Stimulated activated memory B cell treated with anti-CD40 and anti-IgM and Interleukin-4, amounts not matched to agents 10 μg/mL and 1 μg/mL and 100 μg/mL, for 72 hours (primary cell): Measurements from ENCODE around the gene CSMD2.

Experiments used
- ATAC-seq: fragments of 150-1000 bp; cut with Tn5 transposase; 2 replicates; pipeline ENCODE4 v1.10.0; 2021
- H3K27ac Mint-ChIP-seq: one replicate; pipeline ENCODE4 v1.8.0; 2022; ENCODE audit warnings: mild to moderate bottlenecking, mixed read lengths
- H3K27me3 Mint-ChIP-seq: one replicate; pipeline ENCODE4 v1.8.0; 2022; ENCODE audit warnings: mixed read lengths
- H3K36me3 Mint-ChIP-seq: one replicate; pipeline ENCODE4 v1.8.0; 2022; ENCODE audit warnings: mixed read lengths
- H3K4me1 Mint-ChIP-seq: one replicate; pipeline ENCODE4 v1.8.0; 2022; ENCODE audit warnings: mixed read lengths
- H3K4me3 Mint-ChIP-seq: one replicate; pipeline ENCODE4 v1.8.0; 2022; ENCODE audit warnings: mild to moderate bottlenecking, moderate library complexity, mixed read lengths
- H3K9me3 Mint-ChIP-seq: one replicate; pipeline ENCODE4 v1.8.0; 2022; ENCODE audit warnings: mixed read lengths

CSMD2 gene

DNA sequence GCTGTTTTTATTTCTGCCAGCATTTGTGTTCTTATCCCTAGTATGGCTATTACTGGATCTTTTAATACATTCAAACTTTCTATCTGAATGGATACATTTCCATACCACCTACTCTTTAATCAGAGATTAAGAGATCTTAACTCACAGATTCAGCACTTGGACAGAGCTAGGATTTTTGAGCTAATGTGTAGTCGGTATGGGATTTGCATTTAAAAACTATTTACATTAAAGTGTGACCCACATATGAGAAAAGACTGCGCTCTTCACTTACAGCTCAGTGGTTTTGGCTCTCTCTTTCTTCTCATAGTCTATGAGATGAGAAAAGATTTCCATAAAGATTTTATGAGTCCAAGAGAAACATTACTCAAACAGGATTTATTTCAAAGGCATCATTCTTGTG lies 284.7 kb downstream of the CSMD2 start:
- Mint-ChIP-seq H3K4me1 (no peaks in the 10 kb centered on the region), H3K36me3 (no peaks in the 10 kb centered on the region), H3K27ac (no peak overlapping the region), H3K4me3 (no peak overlapping the region), H3K27me3 (peaks cover 19% of the 10 kb centered on the region), H3K9me3 (no peaks in the 10 kb centered on the region)
- ATAC-seq: no peak

DNA sequence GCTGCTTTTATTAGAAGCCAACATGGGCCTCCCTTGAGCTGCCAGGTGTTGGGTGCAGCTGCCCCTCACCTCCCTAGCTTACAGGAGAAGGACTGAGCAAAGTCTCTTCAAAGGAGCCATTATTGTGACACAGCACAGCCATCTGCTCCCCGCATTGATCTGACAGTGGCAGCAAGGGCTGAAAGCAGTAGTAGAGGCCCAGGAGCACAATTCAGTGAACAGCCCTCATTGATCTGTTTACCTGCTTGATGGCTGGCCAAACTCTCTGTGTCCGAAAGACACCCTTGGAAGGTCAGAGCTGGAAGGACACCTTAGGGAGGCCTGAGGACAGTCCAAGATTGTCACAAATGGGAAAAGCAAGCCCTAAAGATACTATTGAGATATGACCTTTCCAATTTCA lies 286.6 kb downstream of the CSMD2 start:
- no peak for ATAC-seq
- Mint-ChIP-seq H3K9me3 (peaks cover 2% of the 10 kb centered on the region), H3K27ac (no peak overlapping the region), H3K4me3 (no peak overlapping the region), H3K27me3 (peaks cover 9% of the 10 kb centered on the region), H3K4me1 (no peaks in the 10 kb centered on the region), H3K36me3 (no peaks in the 10 kb centered on the region)

DNA sequence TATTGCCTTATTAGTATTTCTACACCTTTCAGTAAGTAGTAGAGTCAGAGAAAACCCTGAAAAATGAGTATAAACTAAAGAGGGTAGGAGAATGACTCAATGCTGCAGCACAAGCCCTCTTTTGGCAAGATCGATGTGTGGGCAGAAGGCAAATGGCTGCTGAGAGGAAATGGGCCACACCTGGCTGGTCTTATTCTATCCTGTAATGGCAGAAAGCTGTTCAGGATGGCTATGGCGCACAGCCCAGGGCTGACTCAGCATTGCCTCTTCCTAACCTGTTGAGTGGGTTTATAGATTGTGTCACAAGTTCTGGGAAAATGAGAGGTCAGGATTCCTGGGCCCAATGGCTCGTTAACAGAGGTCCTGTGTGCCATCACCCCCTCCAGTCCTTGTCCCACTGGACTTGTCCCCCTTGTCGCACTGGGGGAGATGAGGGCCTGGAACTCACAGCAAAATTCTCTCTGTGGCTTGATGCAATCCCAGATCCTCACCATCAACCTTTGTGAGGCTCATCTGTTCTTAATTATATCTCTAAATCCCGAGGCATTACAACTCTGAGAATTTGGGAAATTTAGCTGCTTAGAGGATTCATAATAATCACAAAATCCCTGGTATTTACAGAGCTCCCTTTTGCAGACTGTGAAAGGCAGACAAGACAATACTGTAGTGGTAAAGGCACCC lies 287.9 kb downstream of the CSMD2 start:
- Mint-ChIP-seq H3K36me3 (no peaks in the 10 kb centered on the region), H3K9me3 (peaks cover 2% of the 10 kb centered on the region), H3K27ac (no peak overlapping the region), H3K27me3 (peaks cover 9% of the 10 kb centered on the region), H3K4me1 (no peaks in the 10 kb centered on the region), H3K4me3 (no peak overlapping the region)
- no peak for ATAC-seq

DNA sequence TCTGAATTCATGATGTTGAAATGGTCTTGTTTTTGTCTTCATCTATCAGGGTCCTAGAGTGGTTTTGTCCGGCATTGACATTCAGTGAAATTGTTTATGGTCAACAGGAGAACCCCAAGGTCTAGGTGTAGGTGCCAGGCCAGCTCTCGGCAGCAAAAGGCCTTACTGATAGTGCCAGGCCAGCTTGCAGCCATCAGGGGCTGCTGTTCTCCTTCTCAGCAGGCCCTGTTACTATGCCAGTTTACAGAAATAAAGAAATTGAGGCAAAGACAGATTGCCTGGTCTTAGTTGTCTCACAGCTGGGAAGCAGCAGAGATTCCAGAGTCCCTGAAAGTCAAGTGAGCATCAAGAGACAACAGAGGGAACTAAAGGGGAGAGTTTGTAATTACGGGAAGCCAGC lies 289.2 kb downstream of the CSMD2 start:
- H3K27me3 Mint-ChIP-seq: peaks cover 9% of the 10 kb centered on the region
- H3K9me3 Mint-ChIP-seq: peaks cover 2% of the 10 kb centered on the region
- no peaks in the 10 kb centered on the region for H3K4me1 Mint-ChIP-seq
- no peak overlapping the region for H3K4me3 Mint-ChIP-seq
- H3K36me3 Mint-ChIP-seq: no peaks in the 10 kb centered on the region
- no peak for ATAC-seq
- H3K27ac Mint-ChIP-seq: no peak overlapping the region

DNA sequence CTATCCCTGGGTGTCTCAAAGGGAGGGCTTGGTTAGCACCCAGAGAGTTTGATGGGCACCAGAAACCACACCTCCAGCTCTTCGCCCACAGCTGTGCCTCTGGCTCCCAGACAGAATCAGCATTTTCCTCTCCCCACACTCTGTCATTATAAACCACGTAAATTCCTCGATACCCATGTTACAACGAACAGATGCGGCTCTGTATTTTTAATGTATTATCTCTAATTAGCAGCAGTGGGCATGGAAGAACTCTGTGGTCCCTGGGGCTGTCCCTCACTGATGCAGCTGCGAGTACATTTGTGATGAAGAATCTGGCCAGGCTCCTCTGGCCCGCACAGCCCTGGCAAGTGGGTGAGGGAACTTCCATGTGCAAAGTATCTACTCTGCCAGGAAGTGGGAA lies 290.4 kb downstream of the CSMD2 start:
- Mint-ChIP-seq H3K27ac (no peak overlapping the region), H3K9me3 (peaks cover 2% of the 10 kb centered on the region), H3K27me3 (peaks cover 9% of the 10 kb centered on the region), H3K4me1 (no peaks in the 10 kb centered on the region), H3K36me3 (no peaks in the 10 kb centered on the region), H3K4me3 (no peak overlapping the region)
- ATAC-seq: no peak

DNA sequence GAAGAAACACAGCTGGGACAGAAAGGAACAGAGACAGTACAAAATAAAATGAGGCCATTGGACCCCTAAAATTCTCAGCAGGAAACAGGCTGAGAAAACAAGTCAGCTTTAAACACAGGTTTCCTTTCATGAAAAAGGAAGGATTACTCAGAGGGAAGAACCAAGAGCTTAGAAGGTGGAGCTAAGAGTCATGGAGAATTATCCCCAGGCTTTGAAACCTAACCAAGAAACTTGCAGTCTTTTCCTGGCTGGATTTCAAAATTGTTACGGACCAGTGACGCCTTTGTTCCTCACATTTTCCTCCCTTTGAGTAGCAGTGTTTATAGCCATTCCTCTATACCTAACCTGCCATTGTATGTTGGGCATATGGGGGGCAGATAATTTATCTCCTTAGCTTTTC lies 292.3 kb downstream of the CSMD2 start:
- no peak overlapping the region for H3K27ac Mint-ChIP-seq
- H3K9me3 Mint-ChIP-seq: peaks cover 2% of the 10 kb centered on the region
- no peaks in the 10 kb centered on the region for H3K4me1 Mint-ChIP-seq
- no peaks in the 10 kb centered on the region for H3K36me3 Mint-ChIP-seq
- no peak for ATAC-seq
- no peak overlapping the region for H3K4me3 Mint-ChIP-seq
- H3K27me3 Mint-ChIP-seq: peaks cover 9% of the 10 kb centered on the region

DNA sequence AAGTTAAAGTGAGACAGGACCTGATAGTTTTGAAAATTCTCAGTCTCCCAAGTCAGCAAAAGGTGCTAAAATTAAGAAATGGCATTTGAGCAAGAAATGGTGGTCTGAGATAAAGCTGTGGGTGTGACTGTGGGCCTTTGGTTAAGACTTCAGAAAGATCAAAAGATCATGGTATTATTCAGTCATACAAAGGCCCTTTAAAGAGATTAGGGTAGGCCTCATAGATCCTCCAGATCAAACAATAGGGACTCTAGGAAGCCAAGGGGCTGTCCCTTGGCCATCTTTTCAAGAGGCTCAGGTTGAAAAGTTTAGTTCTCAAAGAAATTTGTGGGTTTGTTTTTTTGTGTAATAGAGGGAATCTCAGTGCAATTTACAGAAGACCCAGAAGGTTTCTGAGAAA lies 292.8 kb downstream of the CSMD2 start:
- no peaks in the 10 kb centered on the region for H3K4me1 Mint-ChIP-seq
- ATAC-seq: no peak
- H3K36me3 Mint-ChIP-seq: no peaks in the 10 kb centered on the region
- H3K4me3 Mint-ChIP-seq: no peak overlapping the region
- H3K9me3 Mint-ChIP-seq: peaks cover 2% of the 10 kb centered on the region
- H3K27me3 Mint-ChIP-seq: peaks cover 9% of the 10 kb centered on the region
- no peak overlapping the region for H3K27ac Mint-ChIP-seq

DNA sequence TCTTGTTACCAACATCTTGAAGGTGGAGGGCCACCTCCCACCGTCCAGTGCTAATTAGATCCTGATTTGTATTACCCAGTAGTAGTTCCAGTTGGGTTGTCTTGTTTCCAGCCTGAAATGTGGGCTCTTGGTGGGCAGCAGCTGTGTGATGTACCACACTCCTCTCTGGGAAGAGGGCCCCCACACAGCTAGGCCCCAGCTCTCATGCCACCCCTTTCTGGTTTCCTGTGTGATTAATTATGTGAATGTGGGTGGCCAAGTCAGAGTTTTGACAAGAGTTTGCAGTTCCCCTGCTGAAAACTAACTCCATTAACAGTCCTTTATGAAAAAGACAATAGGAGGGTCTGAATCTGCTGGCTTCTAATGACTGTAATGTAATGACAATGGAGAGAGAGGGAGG lies 297.3 kb downstream of the CSMD2 start:
- Mint-ChIP-seq H3K4me3 (no peak overlapping the region), H3K9me3 (peaks cover 2% of the 10 kb centered on the region), H3K36me3 (no peaks in the 10 kb centered on the region), H3K4me1 (no peaks in the 10 kb centered on the region), H3K27ac (no peak overlapping the region), H3K27me3 (peaks cover 20% of the 10 kb centered on the region)
- no peak for ATAC-seq

DNA sequence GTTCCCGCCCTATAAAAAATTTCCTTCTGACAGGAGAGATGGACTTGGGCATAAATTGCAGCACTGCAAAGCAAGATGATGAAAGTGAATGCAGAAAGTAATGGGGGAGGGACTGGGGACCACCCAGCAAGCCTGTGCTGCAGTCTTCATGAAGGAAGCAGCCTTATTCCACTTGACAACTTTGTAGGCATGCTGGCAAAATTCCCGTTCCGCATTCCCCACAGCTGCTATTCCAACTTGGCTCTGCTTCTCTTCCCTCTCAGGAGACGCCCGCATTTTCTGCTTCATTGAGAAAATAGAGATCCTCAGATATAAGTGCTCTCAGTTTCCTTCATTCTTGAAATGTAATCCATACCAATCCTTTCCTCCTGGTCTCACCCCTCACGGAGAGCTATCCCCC lies 298.7 kb downstream of the CSMD2 start:
- Mint-ChIP-seq H3K36me3 (no peaks in the 10 kb centered on the region), H3K27me3 (peaks cover 20% of the 10 kb centered on the region), H3K4me1 (no peaks in the 10 kb centered on the region), H3K27ac (no peak overlapping the region), H3K4me3 (no peak overlapping the region), H3K9me3 (peaks cover 2% of the 10 kb centered on the region)
- no peak for ATAC-seq

DNA sequence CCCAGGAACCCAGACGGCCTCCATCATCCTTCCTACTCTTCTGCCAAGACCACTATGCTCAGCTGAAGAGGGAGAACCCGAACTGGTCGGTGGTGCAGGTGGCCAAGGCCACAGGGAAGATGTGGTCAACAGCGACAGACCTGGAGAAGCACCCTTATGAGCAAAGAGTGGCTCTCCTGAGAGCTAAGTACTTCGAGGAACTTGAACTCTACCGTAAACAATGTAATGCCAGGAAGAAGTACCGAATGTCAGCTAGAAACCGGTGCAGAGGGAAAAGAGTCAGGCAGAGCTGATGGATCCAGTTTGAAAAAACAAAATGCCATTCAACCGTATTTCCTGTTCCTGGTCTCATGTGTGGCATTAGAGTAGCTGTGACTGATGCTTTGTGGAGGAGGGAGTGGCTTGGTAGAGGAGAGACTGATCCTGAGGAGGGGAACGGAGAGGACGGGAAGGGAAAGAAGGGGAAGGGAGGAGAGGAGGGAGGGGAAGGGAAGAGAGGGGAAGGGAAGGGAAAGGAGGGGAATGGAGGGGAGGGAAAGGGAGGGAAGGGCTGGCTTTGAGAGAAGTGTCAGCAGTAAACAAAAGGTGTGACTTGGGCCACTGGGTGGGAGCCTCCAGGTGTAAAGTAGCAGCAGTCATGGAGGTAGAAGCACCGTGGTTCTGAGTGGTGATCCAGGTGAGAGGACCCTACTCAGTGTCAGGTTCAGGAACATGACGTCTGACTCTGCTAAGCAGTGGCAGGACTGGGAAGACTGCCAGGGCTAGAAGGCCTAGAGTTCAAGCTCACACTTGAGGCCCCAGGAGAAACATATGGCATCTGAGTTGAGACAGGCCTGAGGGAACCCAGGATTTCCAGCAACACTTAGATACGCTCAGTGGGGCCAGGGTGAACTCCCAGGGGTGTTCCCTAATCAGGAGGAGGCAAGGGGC lies 300.3 kb downstream of the CSMD2 start:
- H3K36me3 Mint-ChIP-seq: no peaks in the 10 kb centered on the region
- ATAC-seq: no peak
- H3K4me3 Mint-ChIP-seq: no peak overlapping the region
- H3K27ac Mint-ChIP-seq: no peak overlapping the region
- peaks cover 2% of the 10 kb centered on the region for H3K9me3 Mint-ChIP-seq
- H3K27me3 Mint-ChIP-seq: peaks cover 20% of the 10 kb centered on the region
- H3K4me1 Mint-ChIP-seq: no peaks in the 10 kb centered on the region

DNA sequence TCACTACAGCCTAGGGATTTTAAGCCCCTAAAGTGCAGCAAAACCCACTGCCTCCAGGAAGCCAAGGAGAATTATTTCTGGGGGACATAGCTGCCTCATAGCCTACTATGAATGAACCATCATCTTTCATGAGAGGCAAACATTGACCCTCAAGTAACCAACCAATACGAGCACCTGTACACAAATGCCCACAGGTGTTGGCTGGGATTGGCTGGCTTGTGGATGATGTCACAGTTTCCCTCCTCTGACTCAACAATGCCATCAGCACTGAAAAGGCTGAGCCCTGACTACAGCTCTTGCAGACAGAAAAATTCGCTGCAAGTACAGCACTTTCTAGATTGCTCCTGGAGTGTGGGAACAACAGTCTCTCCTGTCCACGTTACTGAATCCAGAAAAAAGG lies 301.3 kb downstream of the CSMD2 start, which contains the start of gene HMGB4:
Gene HMGB4, plus strand, starts transcription at position 301 of the 400 bp plus-strand sequence. CDS start 113 bp downstream, outside the sequence.
- H3K27me3 Mint-ChIP-seq: peaks cover 20% of the 10 kb centered on the region
- H3K4me3 Mint-ChIP-seq: no peak within 1 kb of the TSS
- H3K9me3 Mint-ChIP-seq: peaks cover 2% of the 10 kb centered on the region

DNA sequence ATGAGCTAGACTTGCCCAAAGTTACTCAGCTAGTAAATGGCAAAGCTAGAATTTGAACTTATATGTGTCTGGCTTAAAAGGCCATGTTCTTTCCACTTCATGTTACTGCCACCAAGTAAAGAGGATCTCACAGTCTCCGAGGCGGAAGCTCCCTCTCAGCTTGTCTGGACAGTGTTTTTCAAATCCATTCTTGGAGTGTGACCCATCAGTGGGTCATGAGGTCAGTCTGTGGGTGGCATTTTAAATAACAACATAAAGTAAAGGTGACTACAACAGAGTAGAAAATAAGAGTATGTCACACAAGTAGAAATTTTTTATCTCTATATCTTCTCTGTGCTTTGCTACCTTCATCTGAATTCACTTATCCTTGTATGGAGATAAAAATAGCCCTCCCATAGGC lies 304.4 kb downstream of the CSMD2 start:
- Mint-ChIP-seq H3K9me3 (peaks cover 2% of the 10 kb centered on the region), H3K4me1 (no peaks in the 10 kb centered on the region), H3K36me3 (no peaks in the 10 kb centered on the region), H3K27ac (no peak overlapping the region), H3K27me3 (peaks cover 28% of the 10 kb centered on the region), H3K4me3 (no peak overlapping the region)
- ATAC-seq: no peak

More for the DNA sequence above, 301.3 kb downstream of the CSMD2 start, which contains the start of gene HMGB4:
- no peak for ATAC-seq
- H3K27ac Mint-ChIP-seq: no peak within 1 kb of the TSS
- no peaks in the 10 kb centered on the region for H3K36me3 Mint-ChIP-seq
- H3K4me1 Mint-ChIP-seq: no peaks in the 10 kb centered on the region

DNA sequence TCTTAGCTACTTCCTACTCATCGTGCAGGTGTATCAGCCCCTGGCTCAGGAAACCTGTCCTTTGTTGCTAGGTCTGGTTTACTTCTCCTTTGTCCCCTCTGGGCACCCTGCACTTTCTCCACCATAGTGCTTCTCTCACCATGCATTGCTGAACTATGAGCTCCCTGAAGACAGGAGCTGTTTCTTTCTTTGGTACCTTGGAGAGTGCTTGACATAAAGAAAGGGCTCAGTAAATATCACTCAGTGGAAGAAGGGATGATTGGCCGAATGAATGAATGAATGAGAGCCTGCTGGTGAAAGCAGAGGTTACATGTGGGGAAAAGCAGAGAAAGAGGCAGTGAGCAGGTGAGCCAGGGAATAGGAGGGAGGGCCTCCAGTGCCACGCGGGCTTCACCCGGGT lies 310.9 kb downstream of the CSMD2 start:
- ATAC-seq: no peak
- H3K27me3 Mint-ChIP-seq: peaks cover 8% of the 10 kb centered on the region
- no peaks in the 10 kb centered on the region for H3K36me3 Mint-ChIP-seq
- no peaks in the 10 kb centered on the region for H3K9me3 Mint-ChIP-seq
- no peaks in the 10 kb centered on the region for H3K4me1 Mint-ChIP-seq
- no peak overlapping the region for H3K4me3 Mint-ChIP-seq
- no peak overlapping the region for H3K27ac Mint-ChIP-seq

DNA sequence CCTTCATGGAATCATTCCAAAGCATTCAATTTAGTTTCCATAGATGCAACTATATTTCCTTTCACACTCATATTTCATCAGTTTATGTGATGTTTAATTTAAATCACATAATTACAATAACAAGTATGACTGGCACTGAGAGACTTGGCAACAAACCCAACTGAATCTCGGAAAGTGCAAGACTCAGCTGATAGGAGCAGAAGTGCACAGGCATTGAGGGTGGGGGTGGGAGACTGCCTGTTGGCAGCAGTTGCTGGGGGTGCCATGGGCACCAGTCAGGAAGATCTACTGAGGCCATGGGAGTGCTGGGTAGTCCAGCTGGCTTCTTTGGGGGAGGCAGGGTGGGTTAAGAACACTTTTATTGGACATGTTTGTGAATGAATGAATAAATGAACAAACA lies 311.6 kb downstream of the CSMD2 start:
- Mint-ChIP-seq H3K9me3 (no peaks in the 10 kb centered on the region), H3K27me3 (peaks cover 5% of the 10 kb centered on the region), H3K4me1 (no peaks in the 10 kb centered on the region)

DNA sequence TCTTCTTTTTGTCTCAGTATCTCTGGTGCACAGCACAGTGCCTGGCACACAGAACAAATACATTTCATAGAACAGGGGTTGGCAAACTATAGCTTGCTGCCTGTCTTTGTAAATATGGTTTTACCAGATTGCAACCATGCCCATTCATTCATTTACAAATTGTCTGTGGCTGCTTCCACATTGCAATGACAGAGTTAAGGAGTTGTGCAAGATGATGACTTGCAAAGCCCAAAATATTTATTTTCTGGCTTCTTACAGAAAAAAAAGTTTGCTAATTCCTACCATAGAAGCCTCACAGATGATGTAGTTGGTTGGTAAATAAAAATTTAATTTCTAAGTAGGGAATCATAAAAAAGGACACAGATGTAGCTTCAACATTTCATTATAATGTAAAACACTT lies 312.3 kb downstream of the CSMD2 start:
- Mint-ChIP-seq H3K36me3 (no peaks in the 10 kb centered on the region), H3K4me1 (no peaks in the 10 kb centered on the region), H3K4me3 (no peak overlapping the region), H3K27me3 (no peaks in the 10 kb centered on the region), H3K27ac (no peak overlapping the region), H3K9me3 (no peaks in the 10 kb centered on the region)
- ATAC-seq: no peak

More for the DNA sequence above, 311.6 kb downstream of the CSMD2 start:
- Mint-ChIP-seq H3K4me3 (no peak overlapping the region), H3K27ac (no peak overlapping the region), H3K36me3 (no peaks in the 10 kb centered on the region)
- no peak for ATAC-seq

DNA sequence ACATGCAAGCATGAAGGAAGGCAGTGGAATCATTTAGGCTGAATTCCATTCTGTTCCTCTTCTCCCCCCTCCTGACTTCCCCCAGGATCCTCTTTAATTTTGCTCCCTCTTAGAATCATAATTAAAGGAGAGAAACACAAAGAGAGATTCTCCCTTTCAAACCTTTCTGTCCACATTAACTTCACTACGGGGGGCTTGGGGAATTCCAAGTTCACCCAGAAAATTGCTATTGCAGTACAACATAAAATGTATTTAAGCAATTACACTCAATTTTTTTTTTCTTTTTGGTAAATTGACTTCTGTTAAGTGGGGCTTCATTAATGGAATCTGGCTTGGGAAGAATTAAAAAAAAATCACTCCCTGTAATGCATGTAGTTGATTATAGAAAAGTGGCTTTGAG lies 314.5 kb downstream of the CSMD2 start:
- ATAC-seq: no peak
- Mint-ChIP-seq H3K27me3 (no peaks in the 10 kb centered on the region), H3K4me1 (no peaks in the 10 kb centered on the region), H3K36me3 (no peaks in the 10 kb centered on the region), H3K9me3 (no peaks in the 10 kb centered on the region), H3K4me3 (no peak overlapping the region), H3K27ac (no peak overlapping the region)
